Measurements from ENCODE around the gene KCNAB1.

- TF ChIP-seq EZH2phosphoT487 (IDR thresholded peaks at IDR 0.05; ENCODE audit: borderline replicate concordance, low read depth, low read length) (no peak), CTCF (conservative IDR thresholded peaks at IDR 0.05; ENCODE audit: low read length) (no peak)
These were observed 293.0 kb downstream of the KCNAB1 start for GRCh38 chr3:156413293-156413892.

Measured in OCI-LY7 (cell line).